Body of pancreas (tissue), 4 donors: Measurements from ENCODE around the gene HS3ST5. TPM values are rescaled to one million over a fixed set of nuclear protein-coding genes. Genes with fewer than 3 reads are reported as not detected.
"Not testable (repeated sequence)": the region's sequence is repeated elsewhere in the genome, so short reads cannot be mapped to it uniquely, and the experiment has no call there.

ENCODE experiments used
- ATAC-seq: fragments of 150-250 bp; one replicate; pipeline ENCODE4 v1.9.1; 2016
- DNase-seq, 4 donors: peaks; one replicate each; pipeline ENCODE4 v3.0.0-alpha.2; 2019
- H3K27ac ChIP-seq, 4 donors: fragments of 200-600 bp; sonication (generic); 1 replicate in 3 of 4; 2 replicates in 1 of 4; pipeline versions ENCODE4 v1.5.1 to v1.6.1; 2016 to 2019; ENCODE audit warnings: mild to moderate bottlenecking in 1 of 4, mixed read lengths in 1 of 4, moderate library complexity in 1 of 4
- H3K27me3 ChIP-seq, 2 donors: fragments of 200-600 bp; sonication (generic); one replicate each; pipeline ENCODE4 v1.6.0; 2016; ENCODE audit warnings: mild to moderate bottlenecking in 1 of 2
- H3K36me3 ChIP-seq, 2 donors: fragments of 200-600 bp; sonication (generic); replicated peaks in 1 of 2; 2 replicates each; pipeline ENCODE4 v1.5.1; 2016; ENCODE audit warnings: low read depth in 2 of 2; ENCODE audit not compliant: insufficient read depth in 1 of 2
- H3K4me1 ChIP-seq: fragments of 200-600 bp; sonication (generic); one replicate; pipeline ENCODE4 v1.6.0; 2016
- H3K4me3 ChIP-seq, 2 donors: fragments of 200-600 bp; sonication (generic); 1 replicate in 1 of 2; 2 replicates in 1 of 2; pipeline ENCODE4 v1.5.1; 2016 to 2019
- H3K9me3 ChIP-seq, 3 donors: fragments of 200-600 bp; sonication (generic); 1 replicate in 2 of 3; 2 replicates in 1 of 3; pipeline ENCODE4 v1.5.1; 2016
- CTCF ChIP-seq, 7 experiments: fragments of 450-650 bp in 4 of 7; fragments of 200-600 bp in 3 of 7; sonication (generic) in 3 of 7; IDR thresholded peaks; one replicate each; pipeline ENCODE4 v1.5.1; 2016 to 2019; ENCODE audit warnings: antibody characterized with exemption in 7 of 7
- POLR2A ChIP-seq, 3 donors: fragments of 450-650 bp; IDR thresholded peaks; one replicate each; pipeline ENCODE4 v1.6.1; 2016; ENCODE audit warnings: antibody characterized with exemption in 3 of 3, mild to moderate bottlenecking in 2 of 3
- WGBS, 2 donors: methylation state at CpG; one replicate each; pipeline ENCODE4 v1.1.5; 2017; 5-methylcytosine and 5-hydroxymethylcytosine counted together
- intact Hi-C: fragments of 100-400 bp; cut with DNase I; formaldehyde crosslinking; loops from one replicate; pipeline ENCODE4 v1.15.1; 2023
- total RNA-seq, 2 donors: library from RNA; depleted of rRNA; stranded (reverse); fragments of >200 nt; gene quantifications; one replicate each; pipeline ENCODE4 v1.1.0, GENCODE V29; 2016

Gene HS3ST5
- total RNA-seq, 2 donors from 2014 or later, result 0.26 TPM; not detected in 1

DNA sequence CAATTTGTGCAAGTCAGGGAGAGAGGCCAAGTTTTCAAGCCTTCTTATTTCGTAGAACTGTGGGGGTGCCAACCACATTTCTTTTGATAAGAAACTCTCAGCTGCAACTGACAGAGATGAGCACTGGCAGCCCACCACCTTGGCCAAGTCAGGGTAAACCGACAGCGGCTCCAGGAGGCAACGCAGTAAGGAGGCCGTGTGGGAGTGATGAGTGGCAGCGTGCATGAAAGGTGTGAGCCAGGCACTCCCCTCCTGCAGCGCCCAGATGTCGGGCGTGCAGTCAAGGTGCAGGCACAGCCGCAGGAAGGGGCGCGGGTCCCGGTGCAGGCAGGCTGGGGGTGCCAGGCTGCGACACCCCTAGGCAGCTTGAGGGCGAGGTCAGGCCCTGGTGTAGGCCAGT is 322.6 kb downstream of the HS3ST5 start:
- intact Hi-C loops, result no loop called here
- no peaks in the 10 kb centered on the region for H3K27me3 ChIP-seq
- TF ChIP-seq POLR2A (IDR thresholded peaks at IDR 0.05), result no peak
- no peak for TF ChIP-seq CTCF (IDR thresholded peaks at IDR 0.05)
- H3K27ac ChIP-seq, result no peak overlapping the region
- DNase-seq (no peak), ATAC-seq (no peak)
- no peaks in the 10 kb centered on the region for H3K9me3 ChIP-seq
- 87 to 91% methylated on average over 6 to 15 of the region's 15 CpGs for WGBS, 2 donors
- H3K4me3 ChIP-seq, result no peak overlapping the region
- H3K36me3 ChIP-seq, result no peaks in the 10 kb centered on the region
- H3K4me1 ChIP-seq, result no peaks in the 10 kb centered on the region

DNA sequence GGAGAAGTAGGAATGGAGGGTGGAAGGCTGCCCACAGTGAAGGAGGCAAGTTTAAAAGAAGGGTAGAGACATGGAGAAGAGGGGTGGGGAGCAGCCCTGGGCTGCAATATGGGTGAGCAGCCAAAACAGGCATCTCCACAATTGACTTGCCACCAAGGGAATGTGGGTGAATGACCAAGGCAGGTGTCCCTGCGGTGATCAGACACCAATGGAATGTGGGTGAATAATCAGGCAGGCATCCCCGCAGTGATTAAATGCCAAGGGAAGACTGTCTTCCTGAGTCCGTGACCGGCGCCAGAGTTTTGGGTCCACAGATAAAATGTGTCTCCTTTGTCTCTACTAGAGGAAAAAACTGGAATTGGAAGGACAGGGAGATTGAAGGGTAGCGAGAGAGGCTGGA is 325.7 kb downstream of the HS3ST5 start:
- WGBS, 2 donors, result 91% methylated on average over 6 of the region's 6 CpGs
- H3K36me3 ChIP-seq, H3K27ac ChIP-seq, H3K4me1 ChIP-seq, intact Hi-C loops, DNase-seq, ATAC-seq, H3K9me3 ChIP-seq, H3K27me3 ChIP-seq, H3K4me3 ChIP-seq: not testable (repeated sequence)

GRCh38 chr6:114014106-114014505 is 328.7 kb downstream of the HS3ST5 start:
- 68 to 79% methylated on average over 2 of the region's 2 CpGs for WGBS, 2 donors
- not testable (repeated sequence) for H3K27me3 ChIP-seq

DNA sequence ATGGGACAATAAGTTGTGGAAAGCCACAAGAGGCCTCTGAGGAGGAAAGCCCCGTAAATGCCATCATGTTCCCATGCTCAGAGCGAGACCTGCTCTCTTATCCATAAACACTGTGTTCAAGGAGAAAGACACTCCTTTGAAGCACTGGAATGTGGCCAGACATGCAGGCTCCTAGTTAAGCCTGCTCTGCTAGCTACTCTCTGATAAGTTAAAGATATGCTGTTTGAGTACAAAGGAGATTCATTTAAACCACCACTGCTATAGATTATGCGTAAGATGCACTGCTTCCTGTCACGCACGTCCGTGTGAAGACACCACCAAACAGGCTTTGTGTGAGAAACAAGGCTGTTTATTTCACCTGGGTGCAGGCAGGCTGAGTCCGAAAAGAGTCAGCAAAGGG is 331.3 kb downstream of the HS3ST5 start:
- H3K27me3 ChIP-seq, H3K4me3 ChIP-seq, H3K9me3 ChIP-seq, intact Hi-C loops, H3K4me1 ChIP-seq, H3K27ac ChIP-seq, H3K36me3 ChIP-seq, ATAC-seq: not testable (repeated sequence)
- DNase-seq, result peak in 1 of 4 donors; percentile 6
- 32% methylated on average over 7 of the region's 7 CpGs for WGBS, 2 donors

More at GRCh38 chr6:114014106-114014505, 328.7 kb downstream of the HS3ST5 start:
- H3K9me3 ChIP-seq, H3K27ac ChIP-seq, H3K4me1 ChIP-seq, intact Hi-C loops, DNase-seq, ATAC-seq, H3K36me3 ChIP-seq, H3K4me3 ChIP-seq: not testable (repeated sequence)

- H3K4me1 ChIP-seq, result no peaks in the 10 kb centered on the region
- ATAC-seq (no peak), DNase-seq (no peak)
- H3K27me3 ChIP-seq, result no peaks in the 10 kb centered on the region
- H3K9me3 ChIP-seq, result no peaks in the 10 kb centered on the region
- WGBS, 2 donors, result 74 to 80% methylated on average over 2 of the region's 2 CpGs
- TF ChIP-seq POLR2A (IDR thresholded peaks at IDR 0.05), result no peak
- TF ChIP-seq CTCF (IDR thresholded peaks at IDR 0.05), result no peak
- no peak overlapping the region for H3K27ac ChIP-seq
- H3K4me3 ChIP-seq, result no peak overlapping the region
- intact Hi-C loops, result no loop called here
- no peaks in the 10 kb centered on the region for H3K36me3 ChIP-seq
Measured at GRCh38 chr6:114010540-114010939, 332.3 kb downstream of the HS3ST5 start.

GRCh38 chr6:114009192-114009591 is 333.6 kb downstream of the HS3ST5 start:
- H3K27ac ChIP-seq, result no peak overlapping the region
- no peaks in the 10 kb centered on the region for H3K9me3 ChIP-seq
- no peak for ATAC-seq
- no peak for DNase-seq
- no peaks in the 10 kb centered on the region for H3K27me3 ChIP-seq
- no peak overlapping the region for H3K4me3 ChIP-seq
- TF ChIP-seq POLR2A (IDR thresholded peaks at IDR 0.05) (no peak), CTCF (IDR thresholded peaks at IDR 0.05) (no peak)
- H3K4me1 ChIP-seq, result no peaks in the 10 kb centered on the region
- intact Hi-C loops, result no loop called here
- WGBS, 2 donors, result 57 to 63% methylated on average over 2 of the region's 2 CpGs
- no peaks in the 10 kb centered on the region for H3K36me3 ChIP-seq
